Lower lobe of right lung (tissue), 2 donors: Measurements from ENCODE around the gene GLCE. TPM values are rescaled to one million over a fixed set of nuclear protein-coding genes. Genes with fewer than 3 reads are reported as not detected.

ENCODE experiments used
- ATAC-seq, 2 donors: fragments of 200-7000 bp; cut with Tn5 transposase; one replicate each; pipeline ENCODE4 v1.9.1; 2020 to 2022; ENCODE audit warnings: mild to moderate bottlenecking in 2 of 2, moderate library complexity in 2 of 2
- DNase-seq: peaks from one replicate; pipeline ENCODE4 v3.0.0-alpha.2; 2020
- H3K27ac ChIP-seq: fragments of 200-600 bp; one replicate; pipeline ENCODE4 v1.8.0; 2022
- H3K27me3 ChIP-seq: fragments of 200-600 bp; one replicate; pipeline ENCODE4 v1.8.0; 2022; ENCODE audit warnings: low read depth
- H3K36me3 ChIP-seq: fragments of 200-600 bp; one replicate; pipeline ENCODE4 v1.8.0; 2022; ENCODE audit warnings: mild to moderate bottlenecking
- H3K4me1 ChIP-seq: fragments of 200-600 bp; one replicate; pipeline ENCODE4 v1.8.0; 2022
- H3K4me3 ChIP-seq: fragments of 200-600 bp; one replicate; pipeline ENCODE4 v1.8.0; 2022; ENCODE audit warnings: mild to moderate bottlenecking
- H3K9me3 ChIP-seq: fragments of 200-600 bp; one replicate; pipeline ENCODE4 v1.8.0; 2022
- CTCF ChIP-seq: fragments of 200-600 bp; IDR thresholded peaks from one replicate; pipeline ENCODE4 v1.8.0; 2022; ENCODE audit warnings: antibody characterized with exemption, mild to moderate bottlenecking
- intact Hi-C: fragments of 100-400 bp; cut with DNase I; formaldehyde crosslinking; loops from one replicate; pipeline ENCODE4 v1.11.0; 2022
- long read RNA-seq: library from polyadenylated mRNA; unstranded; transcript quantifications from one replicate; pipeline ENCODE4 v2.0.0, GENCODE V29; 2021
- total RNA-seq: library from RNA; stranded (reverse); fragmentation: NEBNext Ultra II Directional; extraction: Animal tissue kit (Norgen Biotek cat#: 25700); gene quantifications from one replicate; pipeline ENCODE4 v1.2.1, GENCODE V29; 2021
- donor health status: DM: no; HTN: yes; CAD: no; lungs with severe emphysema.

GLCE gene
- 19.0 TPM for total RNA-seq
- long read RNA-seq, full-length matches to known transcripts = 13 of 24 reads
- long read RNA-seq, partial matches to known transcripts = 2 of 24 reads
- long read RNA-seq, other reads (novel, unspliced or antisense) = 9 of 24 reads

GRCh38 chr15:69160141-69160993, at the start of gene GLCE:
Gene GLCE (plus strand): TSS chr15:69160635. CDS start chr15:69255807, 95,172 bp downstream.
- peak; percentile 99 for ATAC-seq
- Histone ChIP-seq H3K27ac (peak within 1 kb of the TSS; percentile 91), H3K4me1 (peaks cover 16% of the 10 kb centered on the region), H3K9me3 (no peaks in the 10 kb centered on the region), H3K27me3 (no peaks in the 10 kb centered on the region), H3K36me3 (no peaks in the 10 kb centered on the region), H3K4me3 (peak within 1 kb of the TSS; percentile 91)
- no peak for TF ChIP-seq CTCF
- peak; percentile 97 for DNase-seq
- intact Hi-C loops = no loop called here

GRCh38 chr15:69114331-69114928, 46.0 kb upstream of the GLCE start:
- Histone ChIP-seq H3K9me3 (no peaks in the 10 kb centered on the region), H3K27ac (no peak overlapping the region), H3K36me3 (no peaks in the 10 kb centered on the region), H3K27me3 (no peaks in the 10 kb centered on the region), H3K4me3 (no peak overlapping the region), H3K4me1 (no peaks in the 10 kb centered on the region)
- TF ChIP-seq CTCF = no peak
- DNase-seq (no peak), ATAC-seq (peak in 1 of 2 donors; percentile 49)
- intact Hi-C loops = no loop called here

- no peaks in the 10 kb centered on the region for H3K9me3 ChIP-seq
- no peaks in the 10 kb centered on the region for H3K4me1 ChIP-seq
- ATAC-seq (no peak), DNase-seq (no peak)
- no peak overlapping the region for H3K4me3 ChIP-seq
- intact Hi-C loops = no loop called here
- H3K27me3 ChIP-seq = no peaks in the 10 kb centered on the region
- H3K27ac ChIP-seq = no peak overlapping the region
- no peaks in the 10 kb centered on the region for H3K36me3 ChIP-seq
- TF ChIP-seq CTCF = no peak
Observed at GRCh38 chr15:69115031-69115430, 45.4 kb upstream of the GLCE start.

GRCh38 chr15:69116391-69116790, 44.0 kb upstream of the GLCE start:
- no peak overlapping the region for H3K4me3 ChIP-seq
- H3K9me3 ChIP-seq = no peaks in the 10 kb centered on the region
- H3K4me1 ChIP-seq = no peaks in the 10 kb centered on the region
- DNase-seq (no peak), ATAC-seq (no peak)
- intact Hi-C loops = no loop called here
- H3K36me3 ChIP-seq = no peaks in the 10 kb centered on the region
- H3K27me3 ChIP-seq = no peaks in the 10 kb centered on the region
- no peak overlapping the region for H3K27ac ChIP-seq
- no peak for TF ChIP-seq CTCF

GRCh38 chr15:69117431-69117871, 43.0 kb upstream of the GLCE start:
- H3K9me3 ChIP-seq = no peaks in the 10 kb centered on the region
- TF ChIP-seq CTCF = no peak
- H3K36me3 ChIP-seq = no peaks in the 10 kb centered on the region
- ATAC-seq (no peak), DNase-seq (no peak)
- H3K4me3 ChIP-seq = no peak overlapping the region
- intact Hi-C loops = no loop called here
- no peak overlapping the region for H3K27ac ChIP-seq
- H3K4me1 ChIP-seq = no peaks in the 10 kb centered on the region
- no peaks in the 10 kb centered on the region for H3K27me3 ChIP-seq
